A549 (cell line): Measurements from ENCODE around the gene ARHGEF37. TPM values are rescaled to one million over a fixed set of nuclear protein-coding genes. Genes with fewer than 3 reads are reported as not detected.

Experiments used
- ATAC-seq, 2 experiments: fragments of 200-7000 bp in 1 of 2; fragments of >200 bp in 1 of 2; cut with Nextera tagmentation in 1 of 2; cut with Tn5 transposase in 1 of 2; 3 replicates each; pipeline versions ENCODE4 v1.8.0 to v1.9.1; 2018 to 2020; ENCODE audit warnings: mild to moderate bottlenecking in 1 of 2, moderate library complexity in 1 of 2
- CTCF ChIA-PET: fragments of 300-600 bp; sonication (Branson Sonifier 250); formaldehyde crosslinking; extraction: SDS; loops from one replicate; lab custom pipeline; 2021; ENCODE audit warnings: antibody characterized with exemption, inconsistent platforms; lab: Yijun Ruan, JAX
- POLR2A ChIA-PET: fragments of 350-600 bp; formaldehyde crosslinking; extraction: SDS; loops from one replicate; lab custom pipeline; 2021; ENCODE audit warnings: antibody characterized with exemption, inconsistent platforms; lab: Yijun Ruan, JAX
- DNase-seq, 2 experiments: peaks; one replicate each; pipeline versions ENCODE4 v3.0.0 to v3.0.0-alpha.2; 2011 to 2016; ENCODE audit warnings: low read depth in 1 of 2, low spot score in 1 of 2
- FAIRE-seq: peaks from 2 replicates; lab custom pipeline; 2011; peaks lifted over from hg19 to GRCh38; lab: Jason Lieb, UNC
- H3K27ac ChIP-seq, 2 experiments: fragments of >200 bp; sonication (Bioruptor Twin); formaldehyde crosslinking; 3 replicates each; pipeline ENCODE4 v1.5.1; 2016 to 2017
- H3K4me1 ChIP-seq: fragments of >200 bp; sonication (Bioruptor Twin); formaldehyde crosslinking; 3 replicates; pipeline ENCODE4 v1.6.1; 2016
- H3K4me2 ChIP-seq: fragments of >200 bp; sonication (Bioruptor Twin); formaldehyde crosslinking; 3 replicates; pipeline ENCODE4 v1.6.1; 2016
- H3K4me3 ChIP-seq: fragments of >200 bp; sonication (Bioruptor Twin); formaldehyde crosslinking; 3 replicates; pipeline ENCODE4 v1.5.1; 2016
- H3K9me3 ChIP-seq: fragments of >200 bp; sonication (Bioruptor Twin); formaldehyde crosslinking; 3 replicates; pipeline ENCODE4 v1.6.1; 2016
- CBX2 ChIP-seq: fragments of 200-600 bp; sonication (generic); IDR thresholded peaks from 2 replicates; pipeline ENCODE4 v1.6.1; 2016; ENCODE audit warnings: low read depth, mild to moderate bottlenecking, borderline replicate concordance
- EP300 ChIP-seq, 2 experiments: fragments of >200 bp; sonication (Bioruptor Twin); formaldehyde crosslinking; IDR thresholded peaks; 2 replicates in 1 of 2; 3 replicates in 1 of 2; pipeline ENCODE4 v1.6.1; 2016 to 2017
- FOSL2 ChIP-seq, 2 experiments: fragments of 450-650 bp in 1 of 2; fragments of >200 bp in 1 of 2; sonication (Bioruptor Twin) in 1 of 2; formaldehyde crosslinking; IDR thresholded peaks; 2 replicates each; pipeline versions ENCODE4 v1.5.0 to v1.6.1; 2016 to 2020; ENCODE audit warnings: mild to moderate bottlenecking in 1 of 2, moderate library complexity in 1 of 2
- GATA3 ChIP-seq: IDR thresholded peaks from 2 replicates; pipeline ENCODE4 v1.6.1; 2012; ENCODE audit warnings: borderline replicate concordance
- HOXB5 ChIP-seq: fragments of 250-450 bp; sonication (Bioruptor Pico); IDR thresholded peaks from 2 replicates; pipeline ENCODE4 v1.5.0; 2020; ENCODE audit warnings: mild to moderate bottlenecking, moderate library complexity
- JUN ChIP-seq, 2 experiments: fragments of >200 bp; sonication (Bioruptor Twin); formaldehyde crosslinking; IDR thresholded peaks; 2 replicates in 1 of 2; 3 replicates in 1 of 2; pipeline ENCODE4 v1.6.1; 2016 to 2017
- KDM1A ChIP-seq: fragments of 200-600 bp; sonication (generic); IDR thresholded peaks from 2 replicates; pipeline ENCODE4 v1.6.1; 2016; ENCODE audit warnings: low read depth, mild to moderate bottlenecking
- MAFK ChIP-seq: fragments of 450-650 bp; IDR thresholded peaks from 2 replicates; pipeline ENCODE4 v1.6.1; 2014; ENCODE audit not compliant: partially characterized antibody
- NFE2L2 ChIP-seq: fragments of 150-350 bp; conservative IDR thresholded peaks from 2 replicates; pipeline ENCODE4 v1.6.1; 2014; ENCODE audit warnings: low read length
- NR3C1 ChIP-seq: fragments of >200 bp; sonication (Bioruptor Twin); formaldehyde crosslinking; IDR thresholded peaks from 3 replicates; pipeline ENCODE4 v1.6.1; 2017
- POLR2A ChIP-seq: IDR thresholded peaks from 2 replicates; pipeline ENCODE4 v1.6.1; 2012; ENCODE audit warnings: mild to moderate bottlenecking, low read length
- RAD21 ChIP-seq, 2 experiments: fragments of >200 bp in 1 of 2; sonication (Bioruptor Twin) in 1 of 2; formaldehyde crosslinking in 1 of 2; IDR thresholded peaks in 1 of 2; conservative IDR thresholded peaks in 1 of 2; 2 replicates in 1 of 2; 3 replicates in 1 of 2; pipeline ENCODE4 v1.6.1; 2012 to 2018; ENCODE audit warnings: inconsistent platforms in 1 of 2
- RCOR1 ChIP-seq: fragments of 150-350 bp; IDR thresholded peaks from 2 replicates; pipeline ENCODE4 v1.6.1; 2014; ENCODE audit warnings: antibody characterized with exemption, low read length, low read depth
- RFX5 ChIP-seq: fragments of 450-650 bp; IDR thresholded peaks from 2 replicates; pipeline ENCODE4 v1.7.1; 2014; ENCODE audit warnings: antibody characterized with exemption, mild to moderate bottlenecking, moderate library complexity
- SMC3 ChIP-seq: fragments of >200 bp; sonication (Bioruptor Twin); formaldehyde crosslinking; IDR thresholded peaks from 3 replicates; pipeline ENCODE4 v1.6.1; 2018; ENCODE audit warnings: inconsistent platforms
- TFCP2L1 ChIP-seq: fragments of 250-450 bp; sonication (Bioruptor Pico); IDR thresholded peaks from 2 replicates; pipeline ENCODE4 v1.5.0; 2021; ENCODE audit warnings: mild to moderate bottlenecking
- TP53 ChIP-seq: fragments of 250-450 bp; sonication (Bioruptor Pico); IDR thresholded peaks from 2 replicates; pipeline ENCODE4 v1.5.0; 2021; ENCODE audit warnings: mild to moderate bottlenecking, moderate library complexity
- WGBS: methylation state at CpG from one replicate; pipeline ENCODE4 v1.1.6; 2017; ENCODE audit errors: missing lambda C conversion rate; 5-methylcytosine and 5-hydroxymethylcytosine counted together
- polyA plus RNA-seq, 4 experiments: library from polyadenylated mRNA; depleted of rRNA in 3 of 4; stranded (reverse); fragments of >200 nt; fragmentation: RNase III in 1 of 4; extraction: RNeasy Plus Mini Kit Qiagen cat#74134 plus additional on column Dnase treatment in 1 of 4; gene quantifications; 2 replicates in 3 of 4; 3 replicates in 1 of 4; pipeline ENCODE4 v1.2.3, GENCODE V29; 2011 to 2017
- TF ChIP-seq, protein P1 (sequence below): fragments of 250-450 bp; sonication (Bioruptor Pico); IDR thresholded peaks from 2 replicates; pipeline ENCODE4 v1.5.0; 2020; ENCODE audit warnings: low read depth, mild to moderate bottlenecking, moderate library complexity
- TF ChIP-seq, protein P2 (sequence below): fragments of 200-600 bp; sonication (generic); IDR thresholded peaks from 2 replicates; pipeline ENCODE4 v1.6.1; 2016; ENCODE audit warnings: antibody characterized with exemption, mild to moderate bottlenecking, moderate library complexity
- TF ChIP-seq, protein P3 (sequence below): IDR thresholded peaks from 2 replicates; pipeline ENCODE4 v1.6.1; 2012
- TF ChIP-seq, protein P4 (sequence below): IDR thresholded peaks from 2 replicates; pipeline ENCODE4 v1.6.1; 2012; ENCODE audit warnings: low read depth, borderline replicate concordance
- TF ChIP-seq, protein P5 (sequence below): fragments of >200 bp; sonication (Bioruptor Twin); formaldehyde crosslinking; IDR thresholded peaks from 3 replicates; pipeline ENCODE4 v1.5.1; 2016
- TF ChIP-seq, protein P6 (sequence below): fragments of 450-650 bp; IDR thresholded peaks from 2 replicates; pipeline ENCODE4 v1.6.1; 2014; ENCODE audit warnings: antibody characterized with exemption

ARHGEF37 gene
- polyA plus RNA-seq, 2 of the 4 experiments (the other 2 are of a cell fraction): 1.2 to 1.5 TPM

DNA sequence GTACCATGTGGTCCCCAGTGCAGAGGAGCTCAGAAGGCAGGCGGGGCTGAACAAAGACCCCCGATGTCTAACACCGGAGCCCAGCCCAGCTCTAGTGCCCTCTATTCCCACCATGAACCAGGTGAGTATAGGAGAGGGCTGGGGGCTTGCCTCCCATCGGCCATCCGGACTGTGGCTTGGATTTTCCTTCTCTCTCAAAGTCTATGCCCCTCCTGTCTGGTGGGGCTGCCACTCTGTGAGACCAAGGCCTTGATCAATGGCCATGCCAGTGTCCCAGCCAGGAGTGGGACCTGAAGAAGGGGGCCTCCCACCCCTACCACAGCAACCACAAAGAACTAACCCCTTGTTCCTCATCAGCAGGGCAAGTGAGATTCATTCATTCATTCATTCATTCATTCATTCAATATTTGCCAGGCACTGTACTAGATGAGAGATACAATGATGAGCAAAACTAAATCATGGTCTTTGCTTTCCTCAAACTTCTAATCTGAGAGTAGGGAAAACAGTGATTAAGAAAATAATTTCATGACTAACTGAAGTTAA lies 47.6 kb downstream of the ARHGEF37 start (continued):
- TF ChIP-seq, protein P1, sequence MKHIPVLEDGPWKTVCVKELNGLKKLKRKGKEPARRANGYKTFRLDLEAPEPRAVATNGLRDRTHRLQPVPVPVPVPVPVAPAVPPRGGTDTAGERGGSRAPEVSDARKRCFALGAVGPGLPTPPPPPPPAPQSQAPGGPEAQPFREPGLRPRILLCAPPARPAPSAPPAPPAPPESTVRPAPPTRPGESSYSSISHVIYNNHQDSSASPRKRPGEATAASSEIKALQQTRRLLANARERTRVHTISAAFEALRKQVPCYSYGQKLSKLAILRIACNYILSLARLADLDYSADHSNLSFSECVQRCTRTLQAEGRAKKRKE: no peak
- TF ChIP-seq, protein P2, sequence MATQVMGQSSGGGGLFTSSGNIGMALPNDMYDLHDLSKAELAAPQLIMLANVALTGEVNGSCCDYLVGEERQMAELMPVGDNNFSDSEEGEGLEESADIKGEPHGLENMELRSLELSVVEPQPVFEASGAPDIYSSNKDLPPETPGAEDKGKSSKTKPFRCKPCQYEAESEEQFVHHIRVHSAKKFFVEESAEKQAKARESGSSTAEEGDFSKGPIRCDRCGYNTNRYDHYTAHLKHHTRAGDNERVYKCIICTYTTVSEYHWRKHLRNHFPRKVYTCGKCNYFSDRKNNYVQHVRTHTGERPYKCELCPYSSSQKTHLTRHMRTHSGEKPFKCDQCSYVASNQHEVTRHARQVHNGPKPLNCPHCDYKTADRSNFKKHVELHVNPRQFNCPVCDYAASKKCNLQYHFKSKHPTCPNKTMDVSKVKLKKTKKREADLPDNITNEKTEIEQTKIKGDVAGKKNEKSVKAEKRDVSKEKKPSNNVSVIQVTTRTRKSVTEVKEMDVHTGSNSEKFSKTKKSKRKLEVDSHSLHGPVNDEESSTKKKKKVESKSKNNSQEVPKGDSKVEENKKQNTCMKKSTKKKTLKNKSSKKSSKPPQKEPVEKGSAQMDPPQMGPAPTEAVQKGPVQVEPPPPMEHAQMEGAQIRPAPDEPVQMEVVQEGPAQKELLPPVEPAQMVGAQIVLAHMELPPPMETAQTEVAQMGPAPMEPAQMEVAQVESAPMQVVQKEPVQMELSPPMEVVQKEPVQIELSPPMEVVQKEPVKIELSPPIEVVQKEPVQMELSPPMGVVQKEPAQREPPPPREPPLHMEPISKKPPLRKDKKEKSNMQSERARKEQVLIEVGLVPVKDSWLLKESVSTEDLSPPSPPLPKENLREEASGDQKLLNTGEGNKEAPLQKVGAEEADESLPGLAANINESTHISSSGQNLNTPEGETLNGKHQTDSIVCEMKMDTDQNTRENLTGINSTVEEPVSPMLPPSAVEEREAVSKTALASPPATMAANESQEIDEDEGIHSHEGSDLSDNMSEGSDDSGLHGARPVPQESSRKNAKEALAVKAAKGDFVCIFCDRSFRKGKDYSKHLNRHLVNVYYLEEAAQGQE: no peak
- TF ChIP-seq MAFK (no peak), FOSL2 (IDR thresholded peaks at IDR 0.05) (no peak), FOSL2 (CRISPR knock-in tag; IDR thresholded peaks at IDR 0.05) (no peak), RFX5 (no peak), HOXB5 (CRISPR knock-in tag) (no peak), CBX2 (no peak)
- TF ChIP-seq, protein P3, sequence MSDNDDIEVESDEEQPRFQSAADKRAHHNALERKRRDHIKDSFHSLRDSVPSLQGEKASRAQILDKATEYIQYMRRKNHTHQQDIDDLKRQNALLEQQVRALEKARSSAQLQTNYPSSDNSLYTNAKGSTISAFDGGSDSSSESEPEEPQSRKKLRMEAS: no peak

DNA sequence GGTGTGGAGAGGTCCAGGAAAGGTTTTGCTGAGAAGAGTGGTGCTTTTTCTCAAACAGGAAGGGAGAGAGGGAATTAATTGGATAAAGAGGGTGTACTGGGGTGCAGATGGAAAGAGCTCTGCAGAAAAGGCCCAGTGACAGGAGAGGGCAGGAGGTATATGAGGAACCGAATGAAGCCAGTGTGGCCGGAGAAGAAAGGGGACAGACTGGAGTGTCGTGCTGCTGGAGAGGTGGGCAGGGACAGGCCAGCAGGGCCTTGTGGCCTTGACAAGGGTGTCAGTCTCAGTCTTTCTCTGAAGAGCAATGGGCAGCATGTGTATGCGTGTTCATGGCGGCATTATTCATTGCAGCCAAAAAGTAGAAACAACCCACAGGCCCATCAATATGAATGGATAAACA lies 48.1 kb downstream of the ARHGEF37 start:
- no peak overlapping the region for H3K4me3 ChIP-seq
- H3K4me2 ChIP-seq: no peak overlapping the region
- H3K27ac ChIP-seq: no peak overlapping the region
- FAIRE-seq: no peak
- ChIA-PET CTCF (interaction anchor here (1.0 to 4.0 kb wide), 5 partner anchors 11 to 204 kb away, joined by 3 to 20 read pairs (median 4); no protein-coding TSS in a partner anchor), POLR2A (no interaction called here)
- no peaks in the 10 kb centered on the region for H3K9me3 ChIP-seq
- TF ChIP-seq EP300 (IDR thresholded peaks at IDR 0.05) (no peak), NR3C1 (no peak), RCOR1 (no peak), MAFK (no peak), TFCP2L1 (CRISPR knock-in tag) (no peak), GATA3 (no peak), SMC3 (no peak), POLR2A (no peak), JUN (IDR thresholded peaks at IDR 0.05) (no peak), TP53 (CRISPR knock-in tag) (no peak), RAD21 (conservative IDR thresholded peaks at IDR 0.05 in 1 of 2, IDR thresholded peaks at IDR 0.05 in 1 of 2) (no peak), KDM1A (no peak), NFE2L2 (no peak)
- TF ChIP-seq, protein P4, sequence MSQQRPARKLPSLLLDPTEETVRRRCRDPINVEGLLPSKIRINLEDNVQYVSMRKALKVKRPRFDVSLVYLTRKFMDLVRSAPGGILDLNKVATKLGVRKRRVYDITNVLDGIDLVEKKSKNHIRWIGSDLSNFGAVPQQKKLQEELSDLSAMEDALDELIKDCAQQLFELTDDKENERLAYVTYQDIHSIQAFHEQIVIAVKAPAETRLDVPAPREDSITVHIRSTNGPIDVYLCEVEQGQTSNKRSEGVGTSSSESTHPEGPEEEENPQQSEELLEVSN: no peak
- TF ChIP-seq, protein P2: no peak
- TF ChIP-seq, protein P5, sequence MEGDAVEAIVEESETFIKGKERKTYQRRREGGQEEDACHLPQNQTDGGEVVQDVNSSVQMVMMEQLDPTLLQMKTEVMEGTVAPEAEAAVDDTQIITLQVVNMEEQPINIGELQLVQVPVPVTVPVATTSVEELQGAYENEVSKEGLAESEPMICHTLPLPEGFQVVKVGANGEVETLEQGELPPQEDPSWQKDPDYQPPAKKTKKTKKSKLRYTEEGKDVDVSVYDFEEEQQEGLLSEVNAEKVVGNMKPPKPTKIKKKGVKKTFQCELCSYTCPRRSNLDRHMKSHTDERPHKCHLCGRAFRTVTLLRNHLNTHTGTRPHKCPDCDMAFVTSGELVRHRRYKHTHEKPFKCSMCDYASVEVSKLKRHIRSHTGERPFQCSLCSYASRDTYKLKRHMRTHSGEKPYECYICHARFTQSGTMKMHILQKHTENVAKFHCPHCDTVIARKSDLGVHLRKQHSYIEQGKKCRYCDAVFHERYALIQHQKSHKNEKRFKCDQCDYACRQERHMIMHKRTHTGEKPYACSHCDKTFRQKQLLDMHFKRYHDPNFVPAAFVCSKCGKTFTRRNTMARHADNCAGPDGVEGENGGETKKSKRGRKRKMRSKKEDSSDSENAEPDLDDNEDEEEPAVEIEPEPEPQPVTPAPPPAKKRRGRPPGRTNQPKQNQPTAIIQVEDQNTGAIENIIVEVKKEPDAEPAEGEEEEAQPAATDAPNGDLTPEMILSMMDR: no peak
- TF ChIP-seq, protein P6, sequence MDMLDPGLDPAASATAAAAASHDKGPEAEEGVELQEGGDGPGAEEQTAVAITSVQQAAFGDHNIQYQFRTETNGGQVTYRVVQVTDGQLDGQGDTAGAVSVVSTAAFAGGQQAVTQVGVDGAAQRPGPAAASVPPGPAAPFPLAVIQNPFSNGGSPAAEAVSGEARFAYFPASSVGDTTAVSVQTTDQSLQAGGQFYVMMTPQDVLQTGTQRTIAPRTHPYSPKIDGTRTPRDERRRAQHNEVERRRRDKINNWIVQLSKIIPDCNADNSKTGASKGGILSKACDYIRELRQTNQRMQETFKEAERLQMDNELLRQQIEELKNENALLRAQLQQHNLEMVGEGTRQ: no peak
- TF ChIP-seq, all 56 proteins: peak for 0
- peaks cover 10% of the 10 kb centered on the region; the same call in 2 of the 3 replicates for H3K4me1 ChIP-seq
- WGBS: 94% methylated on average over 5 of the region's 5 CpGs
- DNase-seq (no peak), ATAC-seq (no peak)
